ENCODE results near the gene EPN1. TPM values are rescaled to one million over a fixed set of nuclear protein-coding genes. Genes with fewer than 3 reads are reported as not detected.
A peak's percentile ranks its signal among the peaks of the same experiment; 100 is the strongest.

Gene EPN1
- total RNA-seq, 1 donor from 2014 or later: 145 TPM

GRCh38 chr19:55671054-55671378 is 4.0 kb upstream of the EPN1 start:
- no peak overlapping the region for H3K9ac ChIP-seq (ENCODE audit: low read length)
- peaks cover 13% of the 10 kb centered on the region for H3K4me1 ChIP-seq (ENCODE audit: insufficient read depth, low read length)
- Mint-ChIP-seq H3K9me3 (ENCODE audit: unreplicated experiment) (peaks cover 1% of the 10 kb centered on the region), H3K4me1 (ENCODE audit: low read depth, unreplicated experiment) (peaks cover 18% of the 10 kb centered on the region), H3K27ac (ENCODE audit: unreplicated experiment) (no peak overlapping the region), H3K4me3 (ENCODE audit: unreplicated experiment) (no peak overlapping the region), H3K27me3 (ENCODE audit: low read depth, unreplicated experiment) (no peaks in the 10 kb centered on the region), H3K36me3 (ENCODE audit: low read depth, unreplicated experiment) (peaks cover 3% of the 10 kb centered on the region)
- FAIRE-seq: no peak
- no peak overlapping the region for H3K4me2 ChIP-seq (ENCODE audit: low read length)
- no peaks in the 10 kb centered on the region for H3K27me3 ChIP-seq (ENCODE audit: insufficient read depth, low read length)
- peaks cover 7% of the 10 kb centered on the region for H3K36me3 ChIP-seq (ENCODE audit: insufficient read depth, low read length)
- peaks cover 90% of the 10 kb centered on the region for H3K79me2 ChIP-seq (ENCODE audit: insufficient read depth, low read length)
- TF ChIP-seq, protein P1, sequence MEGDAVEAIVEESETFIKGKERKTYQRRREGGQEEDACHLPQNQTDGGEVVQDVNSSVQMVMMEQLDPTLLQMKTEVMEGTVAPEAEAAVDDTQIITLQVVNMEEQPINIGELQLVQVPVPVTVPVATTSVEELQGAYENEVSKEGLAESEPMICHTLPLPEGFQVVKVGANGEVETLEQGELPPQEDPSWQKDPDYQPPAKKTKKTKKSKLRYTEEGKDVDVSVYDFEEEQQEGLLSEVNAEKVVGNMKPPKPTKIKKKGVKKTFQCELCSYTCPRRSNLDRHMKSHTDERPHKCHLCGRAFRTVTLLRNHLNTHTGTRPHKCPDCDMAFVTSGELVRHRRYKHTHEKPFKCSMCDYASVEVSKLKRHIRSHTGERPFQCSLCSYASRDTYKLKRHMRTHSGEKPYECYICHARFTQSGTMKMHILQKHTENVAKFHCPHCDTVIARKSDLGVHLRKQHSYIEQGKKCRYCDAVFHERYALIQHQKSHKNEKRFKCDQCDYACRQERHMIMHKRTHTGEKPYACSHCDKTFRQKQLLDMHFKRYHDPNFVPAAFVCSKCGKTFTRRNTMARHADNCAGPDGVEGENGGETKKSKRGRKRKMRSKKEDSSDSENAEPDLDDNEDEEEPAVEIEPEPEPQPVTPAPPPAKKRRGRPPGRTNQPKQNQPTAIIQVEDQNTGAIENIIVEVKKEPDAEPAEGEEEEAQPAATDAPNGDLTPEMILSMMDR (IDR thresholded peaks at IDR 0.05; ENCODE audit: insufficient read depth, low read depth, low read length): no peak
- no peak for TF ChIP-seq EZH2 (IDR thresholded peaks at IDR 0.05; ENCODE audit: insufficient read depth, low read length)
- no peaks in the 10 kb centered on the region for H3K9me3 ChIP-seq (ENCODE audit: insufficient read depth, low read depth, low read length)
- no peak overlapping the region for H3K27ac ChIP-seq (ENCODE audit: low read depth, low read length)
- H2AFZ ChIP-seq (ENCODE audit: low read depth, low read length): no peak overlapping the region
- no peak for DNase-seq (ENCODE audit: low read depth)
- peaks cover 87% of the 10 kb centered on the region for H4K20me1 ChIP-seq (ENCODE audit: insufficient read depth, low read length)
- no peak overlapping the region for H3K4me3 ChIP-seq (ENCODE audit: insufficient read depth, low read depth, low read length)

DNA sequence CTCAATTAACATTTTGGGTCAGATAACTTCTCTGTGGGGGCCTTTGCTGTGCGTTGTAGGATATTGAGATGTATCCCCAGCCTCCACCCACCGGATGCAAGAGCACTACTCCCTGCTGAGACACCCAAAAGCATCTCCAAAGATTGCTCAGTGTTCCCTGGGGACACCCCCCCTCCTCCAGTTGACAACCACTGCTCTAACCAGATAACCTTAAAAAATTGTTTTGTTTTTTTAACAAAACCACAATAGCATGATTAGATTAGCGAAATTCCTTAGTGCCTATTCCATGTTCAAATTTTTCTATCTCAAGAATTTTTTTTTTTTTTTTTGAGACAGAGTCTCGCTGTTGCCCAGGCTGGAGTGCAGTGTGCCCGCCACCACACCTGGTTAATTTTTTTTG is 2.6 kb upstream of the EPN1 start:
- Histone ChIP-seq H2AFZ (ENCODE audit: low read depth, low read length) (no peak overlapping the region), H3K9me3 (ENCODE audit: insufficient read depth, low read depth, low read length) (no peaks in the 10 kb centered on the region), H4K20me1 (ENCODE audit: insufficient read depth, low read length) (peaks cover 87% of the 10 kb centered on the region), H3K4me2 (ENCODE audit: low read length) (peak overlapping the region; percentile 9), H3K4me1 (ENCODE audit: insufficient read depth, low read length) (peaks cover 24% of the 10 kb centered on the region), H3K79me2 (ENCODE audit: insufficient read depth, low read length) (peaks cover 90% of the 10 kb centered on the region), H3K4me3 (ENCODE audit: insufficient read depth, low read depth, low read length) (no peak overlapping the region), H3K27me3 (ENCODE audit: insufficient read depth, low read length) (no peaks in the 10 kb centered on the region), H3K27ac (ENCODE audit: low read depth, low read length) (no peak overlapping the region), H3K9ac (ENCODE audit: low read length) (no peak overlapping the region), H3K36me3 (ENCODE audit: insufficient read depth, low read length) (peaks cover 3% of the 10 kb centered on the region)
- DNase-seq (ENCODE audit: low read depth): no peak
- Mint-ChIP-seq H3K4me3 (ENCODE audit: unreplicated experiment) (peak overlapping the region; percentile 11), H3K36me3 (ENCODE audit: low read depth, unreplicated experiment) (peaks cover 3% of the 10 kb centered on the region), H3K27me3 (ENCODE audit: low read depth, unreplicated experiment) (no peaks in the 10 kb centered on the region), H3K9me3 (ENCODE audit: unreplicated experiment) (peaks cover 1% of the 10 kb centered on the region), H3K4me1 (ENCODE audit: low read depth, unreplicated experiment) (peaks cover 29% of the 10 kb centered on the region), H3K27ac (ENCODE audit: unreplicated experiment) (peak overlapping the region; percentile 53)
- no peak for FAIRE-seq
- TF ChIP-seq, protein P1 (IDR thresholded peaks at IDR 0.05; ENCODE audit: insufficient read depth, low read depth, low read length): no peak
- no peak for TF ChIP-seq EZH2 (IDR thresholded peaks at IDR 0.05; ENCODE audit: insufficient read depth, low read length)

GRCh38 chr19:55673465-55673864 is 1.6 kb upstream of the EPN1 start:
- Histone ChIP-seq H4K20me1 (ENCODE audit: insufficient read depth, low read length) (peaks cover 87% of the 10 kb centered on the region), H3K4me3 (ENCODE audit: insufficient read depth, low read depth, low read length) (no peak overlapping the region), H3K9ac (ENCODE audit: low read length) (no peak overlapping the region), H3K36me3 (ENCODE audit: insufficient read depth, low read length) (peaks cover 3% of the 10 kb centered on the region), H2AFZ (ENCODE audit: low read depth, low read length) (no peak overlapping the region), H3K4me2 (ENCODE audit: low read length) (peak overlapping the region; percentile 8), H3K79me2 (ENCODE audit: insufficient read depth, low read length) (peaks cover 91% of the 10 kb centered on the region), H3K27ac (ENCODE audit: low read depth, low read length) (no peak overlapping the region), H3K4me1 (ENCODE audit: insufficient read depth, low read length) (peaks cover 24% of the 10 kb centered on the region), H3K27me3 (ENCODE audit: insufficient read depth, low read length) (no peaks in the 10 kb centered on the region), H3K9me3 (ENCODE audit: insufficient read depth, low read depth, low read length) (no peaks in the 10 kb centered on the region)
- peaks cover 1% of the 10 kb centered on the region for H3K9me3 Mint-ChIP-seq (ENCODE audit: unreplicated experiment)
- H3K36me3 Mint-ChIP-seq (ENCODE audit: low read depth, unreplicated experiment): peaks cover 9% of the 10 kb centered on the region
- H3K27me3 Mint-ChIP-seq (ENCODE audit: low read depth, unreplicated experiment): no peaks in the 10 kb centered on the region
- peaks cover 31% of the 10 kb centered on the region for H3K4me1 Mint-ChIP-seq (ENCODE audit: low read depth, unreplicated experiment)
- H3K27ac Mint-ChIP-seq (ENCODE audit: unreplicated experiment): peak overlapping the region; percentile 93
- peak overlapping the region; percentile 76 for H3K4me3 Mint-ChIP-seq (ENCODE audit: unreplicated experiment)
- DNase-seq (ENCODE audit: low read depth) (no peak), FAIRE-seq (no peak)
- TF ChIP-seq, protein P1 (IDR thresholded peaks at IDR 0.05; ENCODE audit: insufficient read depth, low read depth, low read length): no peak
- no peak for TF ChIP-seq EZH2 (IDR thresholded peaks at IDR 0.05; ENCODE audit: insufficient read depth, low read length)

All from astrocyte (in vitro differentiated cells and primary cell).